ENCODE data around the gene MAB21L3. TPM values are rescaled to one million over a fixed set of nuclear protein-coding genes. Genes with fewer than 3 reads are reported as not detected.

The MAB21L3 gene
- total RNA-seq, 2 experiments from 2014 or later, result not detected

DNA sequence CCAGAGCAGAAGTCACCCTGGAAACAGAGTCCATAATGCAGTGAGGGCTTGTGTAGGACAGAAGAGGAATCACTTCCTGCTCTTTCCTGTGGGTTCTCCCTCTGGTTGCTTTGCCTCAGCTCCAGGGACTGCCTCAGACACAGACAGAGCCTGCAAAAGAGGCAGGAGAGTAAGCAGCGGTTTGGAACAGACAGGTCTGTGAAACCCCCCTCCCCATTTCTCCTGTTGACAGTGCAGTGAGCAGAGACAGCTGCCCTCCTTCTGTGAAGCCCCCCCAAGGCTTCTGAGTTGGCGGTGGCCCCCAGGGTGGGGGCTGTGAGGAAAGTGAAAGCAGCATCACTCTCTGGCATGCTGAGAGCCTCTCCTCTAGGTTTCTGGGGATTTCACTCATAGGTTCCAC lies 53.0 kb downstream of the MAB21L3 start:
- H3K4me1 Mint-ChIP-seq (ENCODE audit: low read depth), result peaks cover 7% of the 10 kb centered on the region
- no peak for ATAC-seq
- intact Hi-C loops (cut with micrococcal nuclease), result loop anchor here (10.0 kb wide), 1 partner anchor 91 kb away; no protein-coding TSS in a partner anchor
- POLR2A ChIA-PET, result no interaction called here
- no peaks in the 10 kb centered on the region for H3K36me3 Mint-ChIP-seq (ENCODE audit: low read depth)
- TF ChIP-seq, protein P1, sequence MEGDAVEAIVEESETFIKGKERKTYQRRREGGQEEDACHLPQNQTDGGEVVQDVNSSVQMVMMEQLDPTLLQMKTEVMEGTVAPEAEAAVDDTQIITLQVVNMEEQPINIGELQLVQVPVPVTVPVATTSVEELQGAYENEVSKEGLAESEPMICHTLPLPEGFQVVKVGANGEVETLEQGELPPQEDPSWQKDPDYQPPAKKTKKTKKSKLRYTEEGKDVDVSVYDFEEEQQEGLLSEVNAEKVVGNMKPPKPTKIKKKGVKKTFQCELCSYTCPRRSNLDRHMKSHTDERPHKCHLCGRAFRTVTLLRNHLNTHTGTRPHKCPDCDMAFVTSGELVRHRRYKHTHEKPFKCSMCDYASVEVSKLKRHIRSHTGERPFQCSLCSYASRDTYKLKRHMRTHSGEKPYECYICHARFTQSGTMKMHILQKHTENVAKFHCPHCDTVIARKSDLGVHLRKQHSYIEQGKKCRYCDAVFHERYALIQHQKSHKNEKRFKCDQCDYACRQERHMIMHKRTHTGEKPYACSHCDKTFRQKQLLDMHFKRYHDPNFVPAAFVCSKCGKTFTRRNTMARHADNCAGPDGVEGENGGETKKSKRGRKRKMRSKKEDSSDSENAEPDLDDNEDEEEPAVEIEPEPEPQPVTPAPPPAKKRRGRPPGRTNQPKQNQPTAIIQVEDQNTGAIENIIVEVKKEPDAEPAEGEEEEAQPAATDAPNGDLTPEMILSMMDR (IDR thresholded peaks at IDR 0.05), result no peak
- no peaks in the 10 kb centered on the region for H3K27me3 Mint-ChIP-seq
- H3K9me3 Mint-ChIP-seq, result peaks cover 2% of the 10 kb centered on the region
- no peak overlapping the region for H3K27ac Mint-ChIP-seq
- DNase-seq, result no peak
- CTCF ChIA-PET, result interaction anchor here (2.2 to 8.2 kb wide), 2 partner anchors 13 to 25 kb away, joined by 13 to 77 read pairs; no protein-coding TSS in a partner anchor
- no peak overlapping the region for H3K4me3 Mint-ChIP-seq

DNA sequence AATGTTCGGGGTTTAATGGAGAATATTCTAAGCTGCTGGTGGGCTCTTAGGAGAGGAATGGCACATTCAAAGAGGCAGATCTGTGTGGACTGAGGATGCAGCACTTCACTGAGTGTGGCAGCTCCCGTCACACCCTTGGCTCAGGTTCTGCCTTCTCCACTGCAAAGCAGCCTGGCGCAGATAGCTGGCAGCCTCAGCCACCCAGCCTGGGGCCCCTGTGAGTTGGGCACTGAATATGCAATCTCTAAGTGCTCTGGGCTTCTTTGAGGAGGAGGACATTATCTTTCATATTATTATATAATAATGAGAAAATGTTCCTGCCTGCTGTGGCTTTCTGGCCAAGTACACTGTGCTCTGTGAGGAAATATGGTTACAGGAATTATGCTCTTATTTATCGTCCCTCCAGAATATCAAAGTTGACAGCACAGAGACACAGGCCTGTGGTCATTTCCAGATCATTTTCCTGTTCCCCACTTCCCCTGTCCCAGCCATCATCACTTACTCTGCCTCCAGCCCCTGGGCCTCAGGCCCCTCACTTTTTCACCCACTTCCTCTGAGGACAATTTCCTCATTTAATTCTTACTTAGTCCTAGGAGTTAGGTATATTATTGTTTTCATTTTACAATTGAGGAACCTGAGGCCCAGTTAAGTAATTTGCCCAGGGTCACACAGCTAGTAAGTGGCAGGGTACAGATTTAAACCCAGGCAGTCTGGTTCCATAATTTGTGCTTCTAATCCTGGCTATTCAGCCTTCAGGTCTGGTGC lies 53.6 kb downstream of the MAB21L3 start:
- Mint-ChIP-seq H3K9me3 (peaks cover 2% of the 10 kb centered on the region), H3K27ac (no peak overlapping the region), H3K4me3 (no peak overlapping the region), H3K27me3 (no peaks in the 10 kb centered on the region), H3K36me3 (ENCODE audit: low read depth) (no peaks in the 10 kb centered on the region), H3K4me1 (ENCODE audit: low read depth) (peaks cover 9% of the 10 kb centered on the region)
- ATAC-seq (no peak), DNase-seq (no peak)
- ChIA-PET POLR2A (no interaction called here), CTCF (interaction anchor here (1.1 to 8.2 kb wide), 4 partner anchors 13 to 321 kb away, joined by 3 to 77 read pairs (median 12); no protein-coding TSS in a partner anchor)
- intact Hi-C loops (cut with micrococcal nuclease), result loop anchor here (10.0 kb wide), 1 partner anchor 90 kb away; no protein-coding TSS in a partner anchor
- TF ChIP-seq, protein P1 (IDR thresholded peaks at IDR 0.05), result no peak

DNA sequence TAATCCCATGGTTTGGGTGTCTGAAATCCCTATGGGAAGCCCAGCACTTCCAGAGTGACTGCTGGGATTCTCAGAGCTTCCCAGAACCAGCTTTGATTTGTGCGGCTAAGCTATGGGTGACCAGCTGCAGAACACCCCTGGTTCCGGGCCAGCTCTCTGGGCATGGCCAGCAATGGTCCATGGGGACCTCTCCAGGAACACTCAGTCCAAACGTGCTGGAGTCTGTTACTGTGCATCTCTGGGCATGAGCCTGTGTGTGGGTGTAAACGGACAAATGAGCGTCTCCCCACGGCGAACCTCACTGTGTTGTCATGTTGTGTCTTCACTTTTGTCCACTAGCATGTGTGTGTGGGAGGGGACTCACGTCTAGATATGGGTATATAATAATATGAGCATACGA lies 54.4 kb downstream of the MAB21L3 start:
- ChIA-PET CTCF (interaction anchor here (1.1 to 8.2 kb wide), 4 partner anchors 14 to 320 kb away, joined by 3 to 77 read pairs (median 30); no protein-coding TSS in a partner anchor), POLR2A (no interaction called here)
- intact Hi-C loops (cut with micrococcal nuclease), result loop anchor here (10.0 kb wide), 1 partner anchor 89 kb away; no protein-coding TSS in a partner anchor
- no peak overlapping the region for H3K4me3 Mint-ChIP-seq
- TF ChIP-seq, protein P1 (IDR thresholded peaks at IDR 0.05), result no peak
- ATAC-seq (no peak), DNase-seq (no peak)
- peaks cover 9% of the 10 kb centered on the region for H3K4me1 Mint-ChIP-seq (ENCODE audit: low read depth)
- no peaks in the 10 kb centered on the region for H3K27me3 Mint-ChIP-seq
- H3K36me3 Mint-ChIP-seq (ENCODE audit: low read depth), result no peaks in the 10 kb centered on the region
- no peak overlapping the region for H3K27ac Mint-ChIP-seq
- peaks cover 2% of the 10 kb centered on the region for H3K9me3 Mint-ChIP-seq

DNA sequence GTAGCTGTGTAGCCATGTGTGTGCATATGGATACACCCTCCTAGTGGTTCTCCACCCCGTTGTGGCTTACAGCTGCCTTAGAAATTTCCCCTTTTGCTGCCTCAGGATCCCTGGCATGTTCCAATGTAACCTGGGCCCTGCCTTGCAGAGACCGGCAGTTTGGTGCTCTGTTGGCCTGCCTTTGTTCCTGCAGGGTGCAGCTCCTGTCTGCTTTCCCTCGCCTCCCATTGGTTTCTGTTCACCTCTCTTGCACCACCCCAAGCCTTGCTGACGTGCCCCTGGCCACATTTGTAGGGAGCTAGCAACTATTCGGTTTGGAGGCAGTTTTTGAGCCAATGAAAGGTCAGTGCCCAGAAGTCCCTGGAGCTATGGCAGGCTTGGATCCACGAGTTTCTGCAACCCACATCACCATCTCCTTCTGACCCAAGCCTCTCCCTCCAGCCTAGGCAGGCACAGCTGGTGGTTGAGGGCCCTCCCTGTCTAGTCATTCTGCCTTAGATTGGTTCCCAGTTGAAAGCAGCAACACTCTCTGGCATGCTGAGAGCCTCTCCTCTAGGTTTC lies 54.9 kb downstream of the MAB21L3 start:
- H3K36me3 Mint-ChIP-seq (ENCODE audit: low read depth), result no peaks in the 10 kb centered on the region
- CTCF ChIA-PET, result interaction anchor here (0.8 to 8.2 kb wide), 5 partner anchors 15 to 319 kb away, joined by 3 to 77 read pairs (median 10); no protein-coding TSS in a partner anchor
- no peak overlapping the region for H3K27ac Mint-ChIP-seq
- POLR2A ChIA-PET, result no interaction called here
- H3K4me3 Mint-ChIP-seq, result no peak overlapping the region
- H3K4me1 Mint-ChIP-seq (ENCODE audit: low read depth), result peaks cover 9% of the 10 kb centered on the region
- H3K27me3 Mint-ChIP-seq, result no peaks in the 10 kb centered on the region
- peaks cover 2% of the 10 kb centered on the region for H3K9me3 Mint-ChIP-seq
- DNase-seq (no peak), ATAC-seq (no peak)
- TF ChIP-seq, protein P1 (IDR thresholded peaks at IDR 0.05), result no peak
- intact Hi-C loops (cut with micrococcal nuclease), result loop anchor here (10.0 kb wide), 1 partner anchor 89 kb away; no protein-coding TSS in a partner anchor

All from activated CD8-positive, alpha-beta T cell treated with anti-CD3 and anti-CD28 coated beads for 36 hours (primary cell).